ENCODE results near the gene SPATA31C1.
"Not testable (repeated sequence)": the region's sequence is repeated elsewhere in the genome, so short reads cannot be mapped to it uniquely, and the experiment has no call there.

The SPATA31C1 gene

DNA sequence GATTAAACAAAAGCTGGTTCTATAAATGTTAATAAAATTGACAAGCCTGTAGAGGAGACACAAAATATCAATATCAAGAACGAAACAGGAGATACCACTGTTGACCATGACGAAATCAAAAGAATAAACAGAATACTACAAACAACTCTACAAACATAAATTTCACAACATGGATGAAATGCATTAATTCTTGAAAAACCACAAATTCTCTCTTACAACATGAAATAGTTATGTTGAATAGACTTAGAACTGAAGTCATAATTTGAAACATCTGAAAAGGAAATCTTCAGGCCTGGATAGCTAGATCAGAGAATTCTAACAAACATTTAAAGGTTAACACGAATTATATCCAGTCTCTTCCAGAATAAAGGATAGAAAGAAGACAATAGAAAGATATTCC is 6.9 kb upstream of the SPATA31C1 start:
- no peak overlapping the region for H3K4me3 ChIP-seq (ENCODE audit: low read length)
- TF ChIP-seq, protein P1, sequence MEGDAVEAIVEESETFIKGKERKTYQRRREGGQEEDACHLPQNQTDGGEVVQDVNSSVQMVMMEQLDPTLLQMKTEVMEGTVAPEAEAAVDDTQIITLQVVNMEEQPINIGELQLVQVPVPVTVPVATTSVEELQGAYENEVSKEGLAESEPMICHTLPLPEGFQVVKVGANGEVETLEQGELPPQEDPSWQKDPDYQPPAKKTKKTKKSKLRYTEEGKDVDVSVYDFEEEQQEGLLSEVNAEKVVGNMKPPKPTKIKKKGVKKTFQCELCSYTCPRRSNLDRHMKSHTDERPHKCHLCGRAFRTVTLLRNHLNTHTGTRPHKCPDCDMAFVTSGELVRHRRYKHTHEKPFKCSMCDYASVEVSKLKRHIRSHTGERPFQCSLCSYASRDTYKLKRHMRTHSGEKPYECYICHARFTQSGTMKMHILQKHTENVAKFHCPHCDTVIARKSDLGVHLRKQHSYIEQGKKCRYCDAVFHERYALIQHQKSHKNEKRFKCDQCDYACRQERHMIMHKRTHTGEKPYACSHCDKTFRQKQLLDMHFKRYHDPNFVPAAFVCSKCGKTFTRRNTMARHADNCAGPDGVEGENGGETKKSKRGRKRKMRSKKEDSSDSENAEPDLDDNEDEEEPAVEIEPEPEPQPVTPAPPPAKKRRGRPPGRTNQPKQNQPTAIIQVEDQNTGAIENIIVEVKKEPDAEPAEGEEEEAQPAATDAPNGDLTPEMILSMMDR (conservative IDR thresholded peaks at IDR 0.05; ENCODE audit: low read depth, low read length), result no peak
- DNase-seq (ENCODE audit: low read depth), result no peak

DNA sequence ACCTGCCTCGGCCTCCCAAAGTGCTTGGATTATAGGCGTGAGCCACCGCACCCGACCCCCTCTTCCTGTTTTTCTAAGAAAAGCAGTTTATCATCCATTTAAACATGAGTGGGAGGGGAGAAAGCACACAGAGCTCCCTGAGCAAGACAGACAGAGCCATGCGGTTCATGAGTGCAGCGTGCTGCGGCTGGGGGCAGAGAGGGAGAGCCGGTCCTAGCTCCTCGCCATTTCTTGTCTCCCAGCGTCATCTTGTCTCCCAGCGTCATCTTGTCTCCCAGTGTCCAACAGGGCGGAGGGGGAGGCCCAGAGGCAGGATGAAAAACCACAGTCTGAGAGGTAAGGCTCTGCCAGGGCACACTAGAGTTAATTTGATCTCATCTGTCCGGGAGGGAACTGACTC is 1.3 kb downstream of the SPATA31C1 start:
- H3K4me3 ChIP-seq (ENCODE audit: low read length); DNase-seq (ENCODE audit: low read depth): not testable (repeated sequence)

DNA sequence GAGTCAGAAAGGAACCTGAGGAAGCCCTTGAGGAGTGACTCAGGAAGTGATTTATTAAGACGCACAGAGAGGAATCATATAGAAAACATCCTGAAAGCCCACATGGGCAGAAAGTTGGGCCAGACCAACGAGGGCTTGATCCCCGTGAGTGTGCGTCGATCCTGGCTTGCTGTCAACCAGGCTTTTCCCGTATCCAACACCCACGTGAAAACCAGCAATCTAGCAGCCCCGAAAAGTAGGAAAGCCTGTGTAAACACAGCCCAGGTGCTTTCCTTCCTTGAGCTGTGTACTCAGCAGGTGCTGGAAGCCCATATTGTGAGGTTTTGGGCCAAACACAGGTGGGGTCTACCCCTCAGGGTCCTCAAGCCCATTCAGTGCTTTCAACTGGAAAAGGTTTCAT is 3.8 kb downstream of the SPATA31C1 start:
- not testable (repeated sequence) for DNase-seq (ENCODE audit: low read depth); H3K4me3 ChIP-seq (ENCODE audit: low read length)

DNA sequence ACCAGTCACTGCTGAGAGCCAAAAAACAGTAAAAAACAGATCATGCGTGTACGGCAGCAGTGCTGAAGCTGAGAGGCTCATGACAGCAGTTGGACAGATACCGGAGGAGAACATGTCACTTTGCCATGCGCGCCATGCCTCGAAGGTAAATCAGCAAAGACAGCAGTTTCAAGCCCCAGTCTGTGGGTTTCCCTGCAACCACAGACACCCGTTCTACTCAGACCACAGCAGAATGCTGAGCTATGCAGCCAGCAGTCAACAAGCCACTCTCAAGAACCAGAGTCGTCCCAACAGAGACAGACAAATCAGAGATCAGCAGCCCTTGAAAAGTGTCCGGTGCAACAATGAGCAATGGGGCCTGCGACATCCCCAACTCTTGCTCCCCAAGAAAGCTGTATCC is 5.2 kb downstream of the SPATA31C1 start:
- DNase-seq (ENCODE audit: low read depth); H3K4me3 ChIP-seq (ENCODE audit: low read length): not testable (repeated sequence)

DNA sequence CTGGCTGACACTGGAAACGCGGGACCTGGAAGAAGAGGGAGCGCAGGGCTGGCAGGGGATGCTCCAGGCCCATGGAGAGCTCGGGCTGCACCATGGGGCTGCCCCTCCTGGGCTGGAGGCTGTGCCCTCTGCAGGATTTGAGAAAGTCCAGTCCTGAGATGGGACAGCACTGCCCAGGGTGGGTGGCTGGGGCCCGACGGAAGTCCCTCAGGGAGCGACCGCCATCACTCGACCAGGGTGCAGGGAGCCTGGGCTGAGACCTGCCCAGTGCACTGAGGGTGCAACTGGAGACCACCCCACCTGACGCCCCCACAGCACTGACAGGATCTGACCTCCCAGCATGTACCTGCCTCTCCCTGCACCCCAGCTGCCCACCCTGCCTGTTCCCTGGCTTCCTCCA is 7.1 kb downstream of the SPATA31C1 start:
- H3K4me3 ChIP-seq (ENCODE audit: low read length); DNase-seq (ENCODE audit: low read depth): not testable (repeated sequence)

DNA sequence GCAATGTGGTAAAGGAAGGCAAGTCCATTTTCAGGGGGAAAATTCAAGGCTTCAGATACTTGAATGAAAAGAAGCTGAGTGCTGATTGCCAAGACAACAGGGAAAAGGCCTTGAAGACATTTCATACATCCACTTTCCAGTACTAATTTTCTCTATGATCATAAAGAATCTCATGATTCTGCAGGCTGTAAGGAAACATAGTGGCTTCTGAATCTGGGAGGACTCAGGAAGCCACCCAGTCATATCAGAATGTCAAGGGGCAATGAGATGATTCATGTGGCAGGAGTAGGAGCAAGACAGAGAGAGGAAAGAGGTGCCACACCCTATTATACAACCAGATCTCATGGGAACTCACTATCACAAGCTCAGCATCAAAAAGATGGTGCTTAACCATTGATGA is 11.4 kb downstream of the SPATA31C1 start:
- not testable (repeated sequence) for DNase-seq (ENCODE audit: low read depth); H3K4me3 ChIP-seq (ENCODE audit: low read length)

DNA sequence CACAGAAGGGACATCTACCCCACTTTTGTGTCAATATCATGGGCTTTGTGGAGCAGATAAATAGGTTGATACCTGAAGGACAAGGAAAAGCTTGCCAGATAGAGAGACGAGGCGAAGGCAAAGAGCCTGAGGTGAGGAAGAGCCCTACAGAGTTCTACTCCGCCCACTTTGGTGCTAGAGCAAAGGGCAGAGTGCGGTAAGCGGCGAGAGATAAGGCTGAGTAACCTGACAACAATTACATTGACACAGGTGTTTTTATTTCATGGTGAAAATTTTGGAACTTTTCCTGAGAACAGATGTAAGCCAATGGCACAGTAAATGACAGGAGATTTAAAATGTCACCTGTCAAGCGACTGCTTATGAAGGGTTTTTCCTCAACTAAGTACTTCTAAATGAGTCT is 16.7 kb downstream of the SPATA31C1 start:
- DNase-seq (ENCODE audit: low read depth); H3K4me3 ChIP-seq (ENCODE audit: low read length): not testable (repeated sequence)

DNA sequence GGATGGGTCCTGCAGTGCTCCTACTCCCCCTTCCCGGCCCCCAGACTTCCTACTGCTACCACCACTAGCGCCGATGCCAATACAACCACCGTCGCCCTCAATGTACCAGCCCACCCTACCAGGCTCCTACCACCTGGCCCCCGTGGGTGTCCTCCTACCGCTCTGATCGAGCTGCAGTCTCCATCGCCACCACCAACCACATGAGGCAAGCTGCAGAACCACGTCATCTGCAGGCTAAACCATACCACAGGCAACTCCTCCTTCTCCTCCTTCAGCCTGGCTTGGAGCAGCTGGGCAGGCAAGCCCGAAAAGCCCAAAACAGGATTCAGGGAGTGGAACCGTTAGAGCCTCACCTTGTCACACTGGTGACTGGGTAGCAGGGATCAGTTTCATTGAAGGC is 19.6 kb downstream of the SPATA31C1 start:
- not testable (repeated sequence) for DNase-seq (ENCODE audit: low read depth); H3K4me3 ChIP-seq (ENCODE audit: low read length)

DNA sequence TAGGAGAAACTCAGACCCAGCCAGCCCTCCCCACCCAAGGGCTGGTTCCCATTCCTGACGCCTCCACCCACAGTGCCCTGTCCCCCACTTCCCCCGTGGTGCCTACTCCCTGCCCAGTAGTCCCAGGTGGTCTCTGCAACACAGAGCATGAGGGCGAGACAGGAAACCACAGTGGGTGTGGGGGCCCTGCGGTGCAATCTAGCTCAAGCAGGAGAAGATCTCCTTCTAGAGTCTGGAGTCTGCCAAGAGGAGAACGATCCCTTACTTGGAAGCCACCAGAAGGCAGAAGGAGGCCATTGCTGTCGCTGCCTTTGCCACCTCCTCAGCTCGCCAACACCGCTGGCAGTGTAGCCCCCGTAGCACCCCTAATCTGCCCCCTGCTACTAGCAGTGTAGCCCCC is 20.2 kb downstream of the SPATA31C1 start:
- DNase-seq (ENCODE audit: low read depth); H3K4me3 ChIP-seq (ENCODE audit: low read length): not testable (repeated sequence)

DNA sequence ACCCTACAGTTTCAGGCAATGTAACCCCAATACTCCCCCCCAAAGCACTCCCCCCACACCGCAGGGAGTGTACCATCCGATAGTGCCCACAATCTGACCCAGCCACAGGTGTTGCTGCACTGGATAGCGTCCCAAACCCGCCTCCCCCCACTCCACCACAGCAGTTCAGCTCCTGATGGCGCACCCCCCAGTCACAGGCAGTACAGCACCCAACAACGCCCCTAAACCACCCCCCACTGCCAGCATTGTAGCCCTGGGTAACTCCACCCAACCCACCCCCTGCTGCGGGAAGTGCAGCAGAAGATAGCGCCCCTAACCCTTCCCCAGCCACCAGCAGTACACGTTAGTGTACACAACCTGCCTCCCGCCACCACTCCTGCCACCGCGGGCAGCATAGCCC is 20.6 kb downstream of the SPATA31C1 start:
- H3K4me3 ChIP-seq (ENCODE audit: low read length); DNase-seq (ENCODE audit: low read depth): not testable (repeated sequence)

DNA sequence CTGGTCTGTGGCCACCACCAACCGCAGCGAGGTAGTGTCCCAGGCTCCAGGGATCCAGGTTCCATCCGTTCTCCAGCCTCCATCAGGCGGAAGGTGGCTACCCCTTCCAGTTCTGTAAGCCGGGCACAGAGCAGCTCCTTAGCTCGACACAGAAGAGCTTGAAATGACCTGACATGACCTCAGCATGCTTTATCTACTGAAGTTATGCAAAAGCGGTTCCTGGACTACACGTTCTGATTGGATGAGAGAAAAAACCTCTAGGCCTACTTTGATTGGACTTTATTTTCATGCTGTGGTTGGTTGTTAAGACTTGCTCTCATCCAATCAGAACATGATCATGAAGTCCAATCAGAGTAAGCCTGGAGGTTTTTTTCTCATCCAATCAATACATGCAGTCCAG is 21.3 kb downstream of the SPATA31C1 start:
- DNase-seq (ENCODE audit: low read depth), result not testable (repeated sequence)

DNA sequence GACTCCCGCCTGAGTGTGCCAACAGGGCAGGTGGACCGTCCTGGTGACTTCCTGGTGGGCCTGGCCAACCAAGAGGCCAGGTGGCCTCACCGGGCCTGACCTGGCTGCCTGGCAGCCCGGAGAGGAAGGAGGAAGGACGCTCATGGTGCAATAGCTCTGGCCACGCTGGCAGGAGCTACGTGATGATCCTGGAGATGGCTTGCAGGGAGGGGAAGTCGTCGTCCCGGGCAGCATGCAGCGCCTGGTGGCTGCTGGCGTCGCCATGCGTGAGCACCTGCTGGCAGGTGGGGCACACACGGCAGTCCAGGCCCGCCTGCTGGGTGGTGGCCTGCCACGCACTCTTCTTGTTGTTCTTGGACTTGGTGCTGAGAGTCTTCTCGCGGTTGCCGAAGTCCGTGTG is 26.3 kb downstream of the SPATA31C1 start:
- TF ChIP-seq, protein P1 (conservative IDR thresholded peaks at IDR 0.05; ENCODE audit: low read depth, low read length), result no peak
- no peak for DNase-seq (ENCODE audit: low read depth)
- H3K4me3 ChIP-seq (ENCODE audit: low read length), result no peak overlapping the region

More for the DNA sequence above, 21.3 kb downstream of the SPATA31C1 start:
- not testable (repeated sequence) for H3K4me3 ChIP-seq (ENCODE audit: low read length)

DNA sequence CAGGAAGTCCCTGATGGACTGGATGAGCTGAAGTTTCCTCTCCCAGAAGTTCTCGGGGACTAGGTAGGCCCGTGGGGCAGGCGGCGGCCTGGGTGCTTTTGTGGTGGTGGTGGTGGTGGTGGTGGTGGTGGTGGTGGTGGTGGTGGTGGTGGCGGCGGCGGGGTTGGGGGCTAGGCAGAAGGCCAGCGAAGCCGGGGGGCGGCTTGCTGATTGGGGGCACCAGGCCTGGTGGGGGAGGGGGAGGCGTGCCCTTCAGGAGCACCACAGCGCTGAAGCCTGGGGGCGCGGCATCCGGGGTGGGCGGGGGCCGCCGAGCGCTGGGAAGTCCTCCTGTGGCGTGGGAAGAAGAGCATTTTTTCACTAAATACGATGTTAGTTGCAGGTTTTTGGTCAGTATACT is 26.9 kb downstream of the SPATA31C1 start:
- DNase-seq (ENCODE audit: low read depth), result no peak
- TF ChIP-seq, protein P1 (conservative IDR thresholded peaks at IDR 0.05; ENCODE audit: low read depth, low read length), result no peak
- H3K4me3 ChIP-seq (ENCODE audit: low read length), result peak overlapping the region; percentile 28
